Aorta (tissue), 5 donors: ENCODE results near the gene ADAMTS6. TPM values are rescaled to one million over a fixed set of nuclear protein-coding genes. Genes with fewer than 3 reads are reported as not detected.

Experiments used
- ATAC-seq: fragments of 200-7000 bp; cut with Tn5 transposase; one replicate; pipeline ENCODE4 v1.9.1; 2022; ENCODE audit warnings: moderate library complexity; ENCODE audit not compliant: low FRiP score
- DNase-seq, 2 donors: peaks; one replicate each; pipeline ENCODE4 v3.0.0-alpha.2; 2020
- H3K27ac ChIP-seq, 2 donors: one replicate each; pipeline ENCODE4 v1.5.1; 2013; ENCODE audit warnings: low read length in 2 of 2, mild to moderate bottlenecking in 2 of 2, moderate library complexity in 2 of 2, control low read depth in 1 of 2, inconsistent platforms in 1 of 2, low read depth in 1 of 2
- H3K27me3 ChIP-seq, 2 donors: one replicate each; pipeline ENCODE4 v1.6.1; 2013; ENCODE audit warnings: control low read depth in 1 of 2, low read length in 1 of 2, mild to moderate bottlenecking in 1 of 2, moderate library complexity in 1 of 2; ENCODE audit not compliant: insufficient read depth in 2 of 2, control insufficient read depth in 1 of 2
- H3K36me3 ChIP-seq, 2 donors: one replicate each; pipeline ENCODE4 v1.6.1; 2013; ENCODE audit warnings: control low read depth in 1 of 2, low read length in 1 of 2, mild to moderate bottlenecking in 1 of 2; ENCODE audit not compliant: insufficient read depth in 2 of 2, control insufficient read depth in 1 of 2
- H3K4me1 ChIP-seq, 2 donors: one replicate each; pipeline ENCODE4 v1.6.1; 2013; ENCODE audit warnings: low read length in 2 of 2, control low read depth in 1 of 2, mild to moderate bottlenecking in 1 of 2, moderate library complexity in 1 of 2; ENCODE audit not compliant: insufficient read depth in 2 of 2, control insufficient read depth in 1 of 2
- H3K4me3 ChIP-seq, 2 donors: one replicate each; pipeline ENCODE4 v1.5.1; 2013; ENCODE audit warnings: low read length in 2 of 2, control low read depth in 1 of 2, mild to moderate bottlenecking in 1 of 2
- H3K9me3 ChIP-seq: one replicate; pipeline ENCODE4 v1.6.1; 2013; ENCODE audit warnings: mild to moderate bottlenecking, low read length; ENCODE audit not compliant: control insufficient read depth
- WGBS, 2 donors: extraction: QIAGEN DNeasy Blood & Tissue Kit; methylation state at CpG; one replicate each; pipeline ENCODE4 v1.1.7; 2013; 5-methylcytosine and 5-hydroxymethylcytosine counted together
- intact Hi-C, 2 donors: fragments of 100-400 bp; cut with DNase I; formaldehyde crosslinking; loops; one replicate each; pipeline versions ENCODE4 v1.14.2 to v1.15.0; 2022
- polyA plus RNA-seq, 2 donors: library from polyadenylated mRNA; stranded (reverse); fragments of 200-250 nt; gene quantifications; one replicate each; pipeline ENCODE4 v1.2.3, GENCODE V29; 2013
- total RNA-seq, 2 donors: library from RNA; stranded (reverse); fragmentation: NEBNext Ultra II Directional; extraction: Animal tissue kit (Norgen Biotek cat#: 25700); gene quantifications; one replicate each; pipeline ENCODE4 v1.2.1, GENCODE V29; 2021
- donor health status: healthy with polysubstance abuse.
- donor health status: Bipolar disorder and iron deficiency.
- donor health status: DM: no; HTN: no; CAD: no.
- donor health status: DM: no; HTN: no; CAD: no.
- donor health status: DM: yes; HTN: yes; CAD: no.

ADAMTS6 gene
- total and polyA plus RNA-seq, 4 donors = 0.31 to 11.5 (median 4.3) TPM

- no peak for DNase-seq
- H3K9me3 ChIP-seq = no peaks in the 10 kb centered on the region
- WGBS, 2 donors = 94 to 95% methylated on average over 4 of the region's 4 CpGs
- H3K4me1 ChIP-seq = no peaks in the 10 kb centered on the region
- no peak overlapping the region for H3K4me3 ChIP-seq
- H3K27me3 ChIP-seq = no peaks in the 10 kb centered on the region
- H3K36me3 ChIP-seq = no peaks in the 10 kb centered on the region
- no peak for ATAC-seq
- intact Hi-C loops = no loop called here
- H3K27ac ChIP-seq = no peak overlapping the region
Measured at GRCh38 chr5:65248896-65249295, 232.8 kb downstream of the ADAMTS6 start.

GRCh38 chr5:65247594-65247993 is 234.1 kb downstream of the ADAMTS6 start:
- no peak for DNase-seq
- Histone ChIP-seq H3K9me3 (no peaks in the 10 kb centered on the region), H3K36me3 (no peaks in the 10 kb centered on the region), H3K4me1 (no peaks in the 10 kb centered on the region), H3K27me3 (no peaks in the 10 kb centered on the region), H3K4me3 (no peak overlapping the region), H3K27ac (no peak overlapping the region)
- ATAC-seq = no peak
- intact Hi-C loops = no loop called here
- WGBS, 2 donors = 96 to 97% methylated on average over 2 of the region's 2 CpGs

- DNase-seq (no peak), ATAC-seq (no peak)
- Histone ChIP-seq H3K27me3 (no peaks in the 10 kb centered on the region), H3K9me3 (no peaks in the 10 kb centered on the region), H3K36me3 (no peaks in the 10 kb centered on the region), H3K4me1 (no peaks in the 10 kb centered on the region), H3K27ac (no peak overlapping the region), H3K4me3 (no peak overlapping the region)
- intact Hi-C loops = no loop called here
- WGBS, 2 donors = 69 to 81% methylated on average over 4 of the region's 4 CpGs
Measured at GRCh38 chr5:65246741-65247140, 235.0 kb downstream of the ADAMTS6 start.

- H3K27me3 ChIP-seq = no peaks in the 10 kb centered on the region
- no peaks in the 10 kb centered on the region for H3K4me1 ChIP-seq
- DNase-seq (no peak), ATAC-seq (no peak)
- H3K27ac ChIP-seq = no peak overlapping the region
- intact Hi-C loops = no loop called here
- no peaks in the 10 kb centered on the region for H3K36me3 ChIP-seq
- no peak overlapping the region for H3K4me3 ChIP-seq
- no peaks in the 10 kb centered on the region for H3K9me3 ChIP-seq
- WGBS, 2 donors = 88 to 92% methylated on average over 4 of the region's 4 CpGs
Measured at GRCh38 chr5:65244031-65244430, 237.7 kb downstream of the ADAMTS6 start.

GRCh38 chr5:65243161-65243560 is 238.6 kb downstream of the ADAMTS6 start:
- H3K4me3 ChIP-seq = no peak overlapping the region
- no peaks in the 10 kb centered on the region for H3K9me3 ChIP-seq
- H3K27me3 ChIP-seq = no peaks in the 10 kb centered on the region
- H3K36me3 ChIP-seq = no peaks in the 10 kb centered on the region
- H3K4me1 ChIP-seq = no peaks in the 10 kb centered on the region
- intact Hi-C loops = no loop called here
- DNase-seq (no peak), ATAC-seq (no peak)
- no peak overlapping the region for H3K27ac ChIP-seq
- 43 to 51% methylated on average over 2 of the region's 2 CpGs for WGBS, 2 donors

- H3K36me3 ChIP-seq = no peaks in the 10 kb centered on the region
- WGBS, 2 donors = 94 to 98% methylated on average over 1 of the region's 1 CpG
- intact Hi-C loops = no loop called here
- no peak overlapping the region for H3K4me3 ChIP-seq
- no peaks in the 10 kb centered on the region for H3K27me3 ChIP-seq
- H3K27ac ChIP-seq = no peak overlapping the region
- H3K4me1 ChIP-seq = no peaks in the 10 kb centered on the region
- no peak for DNase-seq
- no peak for ATAC-seq
- H3K9me3 ChIP-seq = peaks cover 1% of the 10 kb centered on the region
Measured at GRCh38 chr5:65229841-65230240, 251.9 kb downstream of the ADAMTS6 start.

GRCh38 chr5:65213921-65214525 is 267.7 kb downstream of the ADAMTS6 start:
- H3K27me3 ChIP-seq = no peaks in the 10 kb centered on the region
- no peak overlapping the region for H3K27ac ChIP-seq
- intact Hi-C loops = no loop called here
- no peaks in the 10 kb centered on the region for H3K9me3 ChIP-seq
- ATAC-seq = no peak
- no peak overlapping the region for H3K4me3 ChIP-seq
- H3K4me1 ChIP-seq = no peaks in the 10 kb centered on the region
- no peaks in the 10 kb centered on the region for H3K36me3 ChIP-seq
- WGBS, 2 donors = 88% methylated on average over 6 of the region's 6 CpGs
- DNase-seq = no peak

- H3K4me1 ChIP-seq = no peaks in the 10 kb centered on the region
- H3K27ac ChIP-seq = no peak overlapping the region
- no peaks in the 10 kb centered on the region for H3K36me3 ChIP-seq
- H3K27me3 ChIP-seq = no peaks in the 10 kb centered on the region
- no peak for DNase-seq
- no peak for ATAC-seq
- intact Hi-C loops = no loop called here
- H3K4me3 ChIP-seq = no peak overlapping the region
- no peaks in the 10 kb centered on the region for H3K9me3 ChIP-seq
Measured at GRCh38 chr5:65209341-65209740, 272.4 kb downstream of the ADAMTS6 start.

GRCh38 chr5:65204966-65205365 is 276.8 kb downstream of the ADAMTS6 start:
- DNase-seq = no peak
- no peaks in the 10 kb centered on the region for H3K4me1 ChIP-seq
- H3K27me3 ChIP-seq = no peaks in the 10 kb centered on the region
- intact Hi-C loops = no loop called here
- H3K9me3 ChIP-seq = no peaks in the 10 kb centered on the region
- no peaks in the 10 kb centered on the region for H3K36me3 ChIP-seq
- ATAC-seq = no peak
- no peak overlapping the region for H3K4me3 ChIP-seq
- no peak overlapping the region for H3K27ac ChIP-seq
- 88 to 91% methylated on average over 3 of the region's 3 CpGs for WGBS, 2 donors
